Thyroid gland (tissue), 4 donors: ENCODE data around the gene TET3.

Source experiments
- POLR2A ChIP-seq, 2 donors: fragments of 450-650 bp; IDR thresholded peaks; one replicate each; pipeline ENCODE4 v1.6.1; 2017; ENCODE audit warnings: antibody characterized with exemption in 2 of 2, mild to moderate bottlenecking in 2 of 2, moderate library complexity in 1 of 2
- TF ChIP-seq, protein P1 (sequence below), 6 experiments: fragments of 200-600 bp in 3 of 6; fragments of 450-650 bp in 3 of 6; sonication (generic) in 3 of 6; IDR thresholded peaks; one replicate each; pipeline ENCODE4 v1.5.1; 2016 to 2019; ENCODE audit warnings: antibody characterized with exemption in 6 of 6, mild to moderate bottlenecking in 2 of 6, inconsistent platforms in 1 of 6, moderate library complexity in 1 of 6

DNA sequence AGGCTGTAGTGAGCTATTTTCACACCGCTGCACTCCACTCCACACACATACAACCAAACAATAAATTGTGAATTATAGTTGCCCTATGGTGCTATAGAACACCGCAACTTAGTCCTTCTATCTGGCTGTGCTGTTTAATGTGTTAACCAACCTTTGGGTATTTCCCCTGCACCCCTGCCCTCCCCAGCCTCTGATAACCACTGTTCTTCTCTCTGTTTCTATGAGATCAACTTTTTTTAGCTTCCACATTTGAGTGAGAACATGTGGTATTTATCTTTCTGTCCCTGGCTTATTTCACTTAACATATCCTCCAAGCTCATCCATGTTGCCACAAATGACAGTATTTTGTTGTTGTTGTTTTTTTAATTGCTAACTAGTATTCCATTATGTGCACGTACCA, 32.5 kb downstream of the TET3 start:
- TF ChIP-seq, protein P1, sequence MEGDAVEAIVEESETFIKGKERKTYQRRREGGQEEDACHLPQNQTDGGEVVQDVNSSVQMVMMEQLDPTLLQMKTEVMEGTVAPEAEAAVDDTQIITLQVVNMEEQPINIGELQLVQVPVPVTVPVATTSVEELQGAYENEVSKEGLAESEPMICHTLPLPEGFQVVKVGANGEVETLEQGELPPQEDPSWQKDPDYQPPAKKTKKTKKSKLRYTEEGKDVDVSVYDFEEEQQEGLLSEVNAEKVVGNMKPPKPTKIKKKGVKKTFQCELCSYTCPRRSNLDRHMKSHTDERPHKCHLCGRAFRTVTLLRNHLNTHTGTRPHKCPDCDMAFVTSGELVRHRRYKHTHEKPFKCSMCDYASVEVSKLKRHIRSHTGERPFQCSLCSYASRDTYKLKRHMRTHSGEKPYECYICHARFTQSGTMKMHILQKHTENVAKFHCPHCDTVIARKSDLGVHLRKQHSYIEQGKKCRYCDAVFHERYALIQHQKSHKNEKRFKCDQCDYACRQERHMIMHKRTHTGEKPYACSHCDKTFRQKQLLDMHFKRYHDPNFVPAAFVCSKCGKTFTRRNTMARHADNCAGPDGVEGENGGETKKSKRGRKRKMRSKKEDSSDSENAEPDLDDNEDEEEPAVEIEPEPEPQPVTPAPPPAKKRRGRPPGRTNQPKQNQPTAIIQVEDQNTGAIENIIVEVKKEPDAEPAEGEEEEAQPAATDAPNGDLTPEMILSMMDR (IDR thresholded peaks at IDR 0.05) = no peak
- TF ChIP-seq POLR2A (IDR thresholded peaks at IDR 0.05) = no peak
